Measurements from ENCODE around the gene OCA2.
"Not testable (repeated sequence)": the region's sequence is repeated elsewhere in the genome, so short reads cannot be mapped to it uniquely, and the experiment has no call there.

Gene OCA2

GRCh38 chr15:27723821-27724220 lies 375.3 kb downstream of the OCA2 start:
- no peak for DNase-seq (ENCODE audit: low read depth)

- DNase-seq (ENCODE audit: low read depth): no peak
These were observed 377.0 kb downstream of the OCA2 start for GRCh38 chr15:27722102-27722501.

- no peak for DNase-seq (ENCODE audit: low read depth)
These were observed 384.4 kb downstream of the OCA2 start for GRCh38 chr15:27714675-27715074.

GRCh38 chr15:27713850-27714249 lies 385.3 kb downstream of the OCA2 start:
- not testable (repeated sequence) for DNase-seq (ENCODE audit: low read depth)

- DNase-seq (ENCODE audit: low read depth): no peak
These were observed 391.9 kb downstream of the OCA2 start for GRCh38 chr15:27707257-27707656.

- DNase-seq (ENCODE audit: low read depth): no peak
These were observed 392.8 kb downstream of the OCA2 start for GRCh38 chr15:27706300-27706699.

GRCh38 chr15:27705056-27705455 lies 394.1 kb downstream of the OCA2 start:
- no peak for DNase-seq (ENCODE audit: low read depth)
